PC-9 (cell line): ENCODE data around the gene GFOD2.

Source experiments
- EZH2 ChIP-seq: fragments of 200-600 bp; sonication (generic); IDR thresholded peaks from 2 replicates; pipeline ENCODE4 v1.8.0; 2017; ENCODE audit warnings: antibody characterized with exemption, low read depth
- TF ChIP-seq, protein P1 (sequence below): fragments of 200-600 bp; sonication (generic); conservative IDR thresholded peaks from 2 replicates; pipeline ENCODE4 v1.6.1; 2017; ENCODE audit warnings: mixed run types, antibody characterized with exemption, mild to moderate bottlenecking, moderate library complexity

DNA sequence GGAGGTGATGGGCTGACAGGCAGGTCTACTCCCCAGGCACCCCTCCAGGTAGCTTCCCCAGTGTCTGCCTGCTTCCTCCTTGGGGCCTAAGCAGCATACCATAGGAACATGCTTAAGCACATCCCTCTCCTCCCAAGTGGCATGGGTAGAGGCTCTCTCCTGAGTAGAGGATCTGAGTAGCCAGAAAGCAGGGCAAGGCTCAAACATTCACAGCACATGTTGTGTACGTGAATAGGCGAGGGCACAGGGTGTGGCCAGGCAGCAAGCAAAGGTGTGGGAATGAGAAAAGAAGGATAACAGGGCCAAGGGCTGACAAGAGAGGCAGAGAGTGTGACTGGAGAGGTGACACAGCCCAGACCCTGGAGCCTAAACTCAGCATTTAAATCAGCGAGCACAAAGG, 29.7 kb upstream of the GFOD2 start:
- TF ChIP-seq, protein P1, sequence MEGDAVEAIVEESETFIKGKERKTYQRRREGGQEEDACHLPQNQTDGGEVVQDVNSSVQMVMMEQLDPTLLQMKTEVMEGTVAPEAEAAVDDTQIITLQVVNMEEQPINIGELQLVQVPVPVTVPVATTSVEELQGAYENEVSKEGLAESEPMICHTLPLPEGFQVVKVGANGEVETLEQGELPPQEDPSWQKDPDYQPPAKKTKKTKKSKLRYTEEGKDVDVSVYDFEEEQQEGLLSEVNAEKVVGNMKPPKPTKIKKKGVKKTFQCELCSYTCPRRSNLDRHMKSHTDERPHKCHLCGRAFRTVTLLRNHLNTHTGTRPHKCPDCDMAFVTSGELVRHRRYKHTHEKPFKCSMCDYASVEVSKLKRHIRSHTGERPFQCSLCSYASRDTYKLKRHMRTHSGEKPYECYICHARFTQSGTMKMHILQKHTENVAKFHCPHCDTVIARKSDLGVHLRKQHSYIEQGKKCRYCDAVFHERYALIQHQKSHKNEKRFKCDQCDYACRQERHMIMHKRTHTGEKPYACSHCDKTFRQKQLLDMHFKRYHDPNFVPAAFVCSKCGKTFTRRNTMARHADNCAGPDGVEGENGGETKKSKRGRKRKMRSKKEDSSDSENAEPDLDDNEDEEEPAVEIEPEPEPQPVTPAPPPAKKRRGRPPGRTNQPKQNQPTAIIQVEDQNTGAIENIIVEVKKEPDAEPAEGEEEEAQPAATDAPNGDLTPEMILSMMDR, result no peak
- TF ChIP-seq EZH2, result no peak
